Thyroid gland (tissue), 4 donors: ENCODE results near the gene ETS1.

Source experiments
- POLR2A ChIP-seq, 2 donors: fragments of 450-650 bp; IDR thresholded peaks; one replicate each; pipeline ENCODE4 v1.6.1; 2017; ENCODE audit warnings: antibody characterized with exemption in 2 of 2, mild to moderate bottlenecking in 2 of 2, moderate library complexity in 1 of 2
- TF ChIP-seq, protein P1 (sequence below), 6 experiments: fragments of 200-600 bp in 3 of 6; fragments of 450-650 bp in 3 of 6; sonication (generic) in 3 of 6; IDR thresholded peaks; one replicate each; pipeline ENCODE4 v1.5.1; 2016 to 2019; ENCODE audit warnings: antibody characterized with exemption in 6 of 6, mild to moderate bottlenecking in 2 of 6, inconsistent platforms in 1 of 6, moderate library complexity in 1 of 6

DNA sequence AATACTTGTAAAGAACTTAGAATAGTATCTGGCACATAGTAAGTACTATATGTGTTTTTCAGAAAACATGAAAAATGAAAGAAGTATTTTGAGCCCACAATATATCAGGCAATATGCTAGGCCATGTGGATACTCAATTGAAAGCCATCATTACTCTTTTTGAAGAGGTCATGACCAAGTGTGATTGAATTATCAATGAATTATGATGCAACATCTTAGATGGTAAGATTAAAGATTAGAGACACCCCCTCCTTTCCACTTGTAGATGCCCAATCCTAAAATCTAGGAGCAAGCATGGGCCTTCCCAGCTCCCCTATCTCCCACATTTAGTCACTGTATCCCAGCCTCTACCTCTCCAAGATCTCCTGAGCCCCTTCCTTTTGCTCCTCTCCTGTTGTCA lies 154.4 kb downstream of the ETS1 start:
- TF ChIP-seq, protein P1, sequence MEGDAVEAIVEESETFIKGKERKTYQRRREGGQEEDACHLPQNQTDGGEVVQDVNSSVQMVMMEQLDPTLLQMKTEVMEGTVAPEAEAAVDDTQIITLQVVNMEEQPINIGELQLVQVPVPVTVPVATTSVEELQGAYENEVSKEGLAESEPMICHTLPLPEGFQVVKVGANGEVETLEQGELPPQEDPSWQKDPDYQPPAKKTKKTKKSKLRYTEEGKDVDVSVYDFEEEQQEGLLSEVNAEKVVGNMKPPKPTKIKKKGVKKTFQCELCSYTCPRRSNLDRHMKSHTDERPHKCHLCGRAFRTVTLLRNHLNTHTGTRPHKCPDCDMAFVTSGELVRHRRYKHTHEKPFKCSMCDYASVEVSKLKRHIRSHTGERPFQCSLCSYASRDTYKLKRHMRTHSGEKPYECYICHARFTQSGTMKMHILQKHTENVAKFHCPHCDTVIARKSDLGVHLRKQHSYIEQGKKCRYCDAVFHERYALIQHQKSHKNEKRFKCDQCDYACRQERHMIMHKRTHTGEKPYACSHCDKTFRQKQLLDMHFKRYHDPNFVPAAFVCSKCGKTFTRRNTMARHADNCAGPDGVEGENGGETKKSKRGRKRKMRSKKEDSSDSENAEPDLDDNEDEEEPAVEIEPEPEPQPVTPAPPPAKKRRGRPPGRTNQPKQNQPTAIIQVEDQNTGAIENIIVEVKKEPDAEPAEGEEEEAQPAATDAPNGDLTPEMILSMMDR (IDR thresholded peaks at IDR 0.05) = no peak
- no peak for TF ChIP-seq POLR2A (IDR thresholded peaks at IDR 0.05)
